ENCODE measurements around the gene EPHB1. TPM values are rescaled to one million over a fixed set of nuclear protein-coding genes. Genes with fewer than 3 reads are reported as not detected.

Gene EPHB1
- total and polyA plus RNA-seq, 2 of the 13 experiments (the other 11 are each of a cell fraction or from before 2014, with no cell fraction given) = 0.07 to 0.21 TPM

DNA sequence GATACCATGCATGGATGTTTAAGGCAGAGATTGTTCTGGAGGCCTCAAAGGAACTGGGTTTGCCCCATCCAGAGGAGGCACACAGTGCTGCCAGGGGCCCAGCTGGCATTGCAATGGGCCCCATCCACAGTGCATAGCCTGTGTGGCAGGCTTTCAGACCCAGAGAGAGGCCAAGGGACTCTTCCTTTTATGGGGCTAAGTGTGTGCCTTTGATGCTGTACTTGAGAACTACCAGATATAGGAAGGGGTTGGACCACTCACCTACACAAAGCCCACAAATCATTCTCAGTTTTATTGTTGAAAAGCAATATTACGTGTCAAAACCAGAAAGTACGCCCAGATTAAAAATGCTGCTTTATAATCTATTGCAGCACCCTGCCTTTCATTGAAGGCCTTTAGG is 134.9 kb downstream of the EPHB1 start:
- Histone ChIP-seq H3K79me2 (ENCODE audit: insufficient read depth, low read length) (no peaks in the 10 kb centered on the region), H3K4me1 (ENCODE audit: insufficient read depth, low read length) (no peaks in the 10 kb centered on the region), H3K4me2 (ENCODE audit: low read depth, low read length) (no peak overlapping the region), H4K20me1 (ENCODE audit: insufficient read depth, low read length) (no peaks in the 10 kb centered on the region), H3K9me3 (ENCODE audit: low read length) (no peaks in the 10 kb centered on the region), H2AFZ (ENCODE audit: low read length) (no peak overlapping the region), H3K4me3 (replicated peaks in 1 of 3; ENCODE audit: insufficient read depth in 1 of 3, low read depth in 2 of 3, low read length in 3 of 3) (no peak overlapping the region), H3K27ac (ENCODE audit: extremely low read length, insufficient read depth, low read length) (no peak overlapping the region), H3K36me3 (replicated peaks in 1 of 2; ENCODE audit: control insufficient read depth in 1 of 2, insufficient read depth in 2 of 2, low read length in 2 of 2) (no peaks in the 10 kb centered on the region), H3K27me3 (ENCODE audit: control insufficient read depth in 1 of 2, insufficient read depth in 2 of 2, low read length in 2 of 2) (no peaks in the 10 kb centered on the region; a peak in 1 of 5 replicates), H3K9ac (ENCODE audit: insufficient read depth, low read depth, low read length) (no peak overlapping the region)
- DNase-seq (ENCODE audit: low spot score) (no peak), FAIRE-seq (no peak), ATAC-seq (no peak)
- WGBS (ENCODE audit: low lambda C conversion rate) = 24% methylated on average over 2 of the region's 2 CpGs
- CTCF ChIA-PET (ENCODE audit: low intra/inter-chr PET ratio, low total read pairs) = no interaction called here
- BruUV-seq (replicated peaks) = no TSS peak
- intact Hi-C loops (cut with micrococcal nuclease; ENCODE audit: unreplicated experiment) (no loop called here), in situ Hi-C loops (cut with HindIII; ENCODE audit: extremely low pct_ligation_motif_present, low pct_unique_long_range_greater_than_20kb) (no loop called here)
- POLR2A ChIA-PET = no interaction called here
- no peak for TF ChIP-seq HMG20B (CRISPR knock-in tag; conservative IDR thresholded peaks at IDR 0.05)
- TF ChIP-seq ZMYM4 (CRISPR knock-in tag; IDR thresholded peaks at IDR 0.05) = no peak
- TF ChIP-seq, protein P1, sequence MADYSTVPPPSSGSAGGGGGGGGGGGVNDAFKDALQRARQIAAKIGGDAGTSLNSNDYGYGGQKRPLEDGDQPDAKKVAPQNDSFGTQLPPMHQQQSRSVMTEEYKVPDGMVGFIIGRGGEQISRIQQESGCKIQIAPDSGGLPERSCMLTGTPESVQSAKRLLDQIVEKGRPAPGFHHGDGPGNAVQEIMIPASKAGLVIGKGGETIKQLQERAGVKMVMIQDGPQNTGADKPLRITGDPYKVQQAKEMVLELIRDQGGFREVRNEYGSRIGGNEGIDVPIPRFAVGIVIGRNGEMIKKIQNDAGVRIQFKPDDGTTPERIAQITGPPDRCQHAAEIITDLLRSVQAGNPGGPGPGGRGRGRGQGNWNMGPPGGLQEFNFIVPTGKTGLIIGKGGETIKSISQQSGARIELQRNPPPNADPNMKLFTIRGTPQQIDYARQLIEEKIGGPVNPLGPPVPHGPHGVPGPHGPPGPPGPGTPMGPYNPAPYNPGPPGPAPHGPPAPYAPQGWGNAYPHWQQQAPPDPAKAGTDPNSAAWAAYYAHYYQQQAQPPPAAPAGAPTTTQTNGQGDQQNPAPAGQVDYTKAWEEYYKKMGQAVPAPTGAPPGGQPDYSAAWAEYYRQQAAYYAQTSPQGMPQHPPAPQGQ (CRISPR knock-in tag; IDR thresholded peaks at IDR 0.05; ENCODE audit: borderline replicate concordance) = no peak
- TF ChIP-seq ZNF674 (CRISPR knock-in tag; IDR thresholded peaks at IDR 0.05; ENCODE audit: low read depth) = no peak
- TF ChIP-seq, protein P2, sequence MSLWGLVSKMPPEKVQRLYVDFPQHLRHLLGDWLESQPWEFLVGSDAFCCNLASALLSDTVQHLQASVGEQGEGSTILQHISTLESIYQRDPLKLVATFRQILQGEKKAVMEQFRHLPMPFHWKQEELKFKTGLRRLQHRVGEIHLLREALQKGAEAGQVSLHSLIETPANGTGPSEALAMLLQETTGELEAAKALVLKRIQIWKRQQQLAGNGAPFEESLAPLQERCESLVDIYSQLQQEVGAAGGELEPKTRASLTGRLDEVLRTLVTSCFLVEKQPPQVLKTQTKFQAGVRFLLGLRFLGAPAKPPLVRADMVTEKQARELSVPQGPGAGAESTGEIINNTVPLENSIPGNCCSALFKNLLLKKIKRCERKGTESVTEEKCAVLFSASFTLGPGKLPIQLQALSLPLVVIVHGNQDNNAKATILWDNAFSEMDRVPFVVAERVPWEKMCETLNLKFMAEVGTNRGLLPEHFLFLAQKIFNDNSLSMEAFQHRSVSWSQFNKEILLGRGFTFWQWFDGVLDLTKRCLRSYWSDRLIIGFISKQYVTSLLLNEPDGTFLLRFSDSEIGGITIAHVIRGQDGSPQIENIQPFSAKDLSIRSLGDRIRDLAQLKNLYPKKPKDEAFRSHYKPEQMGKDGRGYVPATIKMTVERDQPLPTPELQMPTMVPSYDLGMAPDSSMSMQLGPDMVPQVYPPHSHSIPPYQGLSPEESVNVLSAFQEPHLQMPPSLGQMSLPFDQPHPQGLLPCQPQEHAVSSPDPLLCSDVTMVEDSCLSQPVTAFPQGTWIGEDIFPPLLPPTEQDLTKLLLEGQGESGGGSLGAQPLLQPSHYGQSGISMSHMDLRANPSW (CRISPR knock-in tag; IDR thresholded peaks at IDR 0.05; ENCODE audit: borderline replicate concordance) = no peak
- no peak for TF ChIP-seq HOXA9 (CRISPR knock-in tag; IDR thresholded peaks at IDR 0.05; ENCODE audit: borderline replicate concordance)
- no peak for TF ChIP-seq PAX8 (CRISPR knock-in tag; IDR thresholded peaks at IDR 0.05; ENCODE audit: borderline replicate concordance)
- TF ChIP-seq ZNF678 (CRISPR knock-in tag; IDR thresholded peaks at IDR 0.05) = no peak
- no peak for TF ChIP-seq HCFC1 (IDR thresholded peaks at IDR 0.05; ENCODE audit: low read depth, low read length)
- TF ChIP-seq, protein P3, sequence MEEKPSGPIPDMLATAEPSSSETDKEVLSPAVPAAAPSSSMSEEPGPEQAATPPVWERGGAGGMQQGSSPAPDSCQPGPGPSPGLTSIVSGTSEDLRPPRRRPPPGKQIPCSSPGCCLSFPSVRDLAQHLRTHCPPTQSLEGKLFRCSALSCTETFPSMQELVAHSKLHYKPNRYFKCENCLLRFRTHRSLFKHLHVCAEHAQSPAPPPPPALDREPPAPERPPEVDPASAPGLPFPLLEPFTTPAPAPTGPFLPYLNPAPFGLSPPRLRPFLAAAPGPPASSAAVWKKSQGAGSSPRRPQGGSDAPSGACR (CRISPR knock-in tag; IDR thresholded peaks at IDR 0.05) = no peak
- TF ChIP-seq, protein P4, sequence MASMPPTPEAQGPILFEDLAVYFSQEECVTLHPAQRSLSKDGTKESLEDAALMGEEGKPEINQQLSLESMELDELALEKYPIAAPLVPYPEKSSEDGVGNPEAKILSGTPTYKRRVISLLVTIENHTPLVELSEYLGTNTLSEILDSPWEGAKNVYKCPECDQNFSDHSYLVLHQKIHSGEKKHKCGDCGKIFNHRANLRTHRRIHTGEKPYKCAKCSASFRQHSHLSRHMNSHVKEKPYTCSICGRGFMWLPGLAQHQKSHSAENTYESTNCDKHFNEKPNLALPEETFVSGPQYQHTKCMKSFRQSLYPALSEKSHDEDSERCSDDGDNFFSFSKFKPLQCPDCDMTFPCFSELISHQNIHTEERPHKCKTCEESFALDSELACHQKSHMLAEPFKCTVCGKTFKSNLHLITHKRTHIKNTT (CRISPR knock-in tag; IDR thresholded peaks at IDR 0.05) = no peak
- TF ChIP-seq, protein P5, sequence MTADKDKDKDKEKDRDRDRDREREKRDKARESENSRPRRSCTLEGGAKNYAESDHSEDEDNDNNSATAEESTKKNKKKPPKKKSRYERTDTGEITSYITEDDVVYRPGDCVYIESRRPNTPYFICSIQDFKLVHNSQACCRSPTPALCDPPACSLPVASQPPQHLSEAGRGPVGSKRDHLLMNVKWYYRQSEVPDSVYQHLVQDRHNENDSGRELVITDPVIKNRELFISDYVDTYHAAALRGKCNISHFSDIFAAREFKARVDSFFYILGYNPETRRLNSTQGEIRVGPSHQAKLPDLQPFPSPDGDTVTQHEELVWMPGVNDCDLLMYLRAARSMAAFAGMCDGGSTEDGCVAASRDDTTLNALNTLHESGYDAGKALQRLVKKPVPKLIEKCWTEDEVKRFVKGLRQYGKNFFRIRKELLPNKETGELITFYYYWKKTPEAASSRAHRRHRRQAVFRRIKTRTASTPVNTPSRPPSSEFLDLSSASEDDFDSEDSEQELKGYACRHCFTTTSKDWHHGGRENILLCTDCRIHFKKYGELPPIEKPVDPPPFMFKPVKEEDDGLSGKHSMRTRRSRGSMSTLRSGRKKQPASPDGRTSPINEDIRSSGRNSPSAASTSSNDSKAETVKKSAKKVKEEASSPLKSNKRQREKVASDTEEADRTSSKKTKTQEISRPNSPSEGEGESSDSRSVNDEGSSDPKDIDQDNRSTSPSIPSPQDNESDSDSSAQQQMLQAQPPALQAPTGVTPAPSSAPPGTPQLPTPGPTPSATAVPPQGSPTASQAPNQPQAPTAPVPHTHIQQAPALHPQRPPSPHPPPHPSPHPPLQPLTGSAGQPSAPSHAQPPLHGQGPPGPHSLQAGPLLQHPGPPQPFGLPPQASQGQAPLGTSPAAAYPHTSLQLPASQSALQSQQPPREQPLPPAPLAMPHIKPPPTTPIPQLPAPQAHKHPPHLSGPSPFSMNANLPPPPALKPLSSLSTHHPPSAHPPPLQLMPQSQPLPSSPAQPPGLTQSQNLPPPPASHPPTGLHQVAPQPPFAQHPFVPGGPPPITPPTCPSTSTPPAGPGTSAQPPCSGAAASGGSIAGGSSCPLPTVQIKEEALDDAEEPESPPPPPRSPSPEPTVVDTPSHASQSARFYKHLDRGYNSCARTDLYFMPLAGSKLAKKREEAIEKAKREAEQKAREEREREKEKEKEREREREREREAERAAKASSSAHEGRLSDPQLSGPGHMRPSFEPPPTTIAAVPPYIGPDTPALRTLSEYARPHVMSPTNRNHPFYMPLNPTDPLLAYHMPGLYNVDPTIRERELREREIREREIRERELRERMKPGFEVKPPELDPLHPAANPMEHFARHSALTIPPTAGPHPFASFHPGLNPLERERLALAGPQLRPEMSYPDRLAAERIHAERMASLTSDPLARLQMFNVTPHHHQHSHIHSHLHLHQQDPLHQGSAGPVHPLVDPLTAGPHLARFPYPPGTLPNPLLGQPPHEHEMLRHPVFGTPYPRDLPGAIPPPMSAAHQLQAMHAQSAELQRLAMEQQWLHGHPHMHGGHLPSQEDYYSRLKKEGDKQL (CRISPR knock-in tag; IDR thresholded peaks at IDR 0.05; ENCODE audit: low read depth) = no peak
- TF ChIP-seq ZNF329 (CRISPR knock-in tag; IDR thresholded peaks at IDR 0.05; ENCODE audit: low read depth) = no peak
